LNCaP clone FGC (cell line): ENCODE measurements around the gene SPIB.

ENCODE experiments used
- DNase-seq: peaks from one replicate; pipeline ENCODE4 v3.0.0-alpha.2; 2011; ENCODE audit warnings: low read depth
- H3K4me3 ChIP-seq: 2 replicates; pipeline ENCODE4 v1.5.1; 2011; ENCODE audit warnings: mild to moderate bottlenecking, low read depth, low read length, control low read depth
- TF ChIP-seq, protein P1 (sequence below): IDR thresholded peaks from 2 replicates; pipeline ENCODE4 v1.5.1; 2012; ENCODE audit warnings: mild to moderate bottlenecking; ENCODE audit not compliant: control insufficient read depth, insufficient read depth; ENCODE audit errors: extremely low read depth

Gene SPIB

DNA sequence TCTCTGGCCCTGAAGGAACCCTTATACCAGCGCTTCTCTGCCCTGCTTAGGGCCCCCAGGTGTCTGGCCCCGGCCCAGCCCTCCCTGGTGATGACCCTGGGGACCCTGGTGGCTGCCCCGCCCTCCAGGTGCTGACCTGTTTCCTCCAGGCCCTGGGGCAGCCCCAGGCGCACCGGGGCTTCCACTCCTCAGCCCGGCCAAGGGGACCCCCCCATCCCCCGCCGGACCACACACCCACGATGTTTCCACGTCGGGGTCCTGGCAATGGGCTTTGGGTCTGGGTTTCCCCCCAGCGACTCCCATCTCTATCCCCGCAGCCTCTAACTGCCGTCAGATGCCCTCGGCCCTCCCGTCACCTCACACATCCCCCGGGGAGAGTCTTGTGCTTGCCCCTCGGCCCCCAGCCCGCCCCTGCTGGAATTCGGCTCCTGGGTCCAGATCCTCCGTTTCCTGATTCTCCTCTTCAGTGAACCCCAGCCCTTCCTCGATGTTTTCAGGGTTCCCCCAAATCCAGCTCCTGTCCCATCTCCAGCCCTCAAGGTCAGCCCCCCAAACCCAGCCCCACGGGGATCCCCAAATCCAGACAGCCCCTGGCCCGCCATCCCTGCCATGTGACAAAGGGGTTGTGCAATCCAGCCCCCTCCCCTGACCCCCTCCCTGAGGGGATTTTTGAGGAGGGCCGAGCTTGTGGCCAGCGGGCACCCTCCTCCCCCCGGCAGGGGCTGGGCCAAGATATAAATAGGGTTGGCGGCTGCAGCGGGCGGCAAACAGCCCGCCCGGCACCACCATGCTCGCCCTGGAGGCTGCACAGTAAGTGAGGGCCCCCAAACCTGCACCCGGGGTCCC, at the start of gene SPIB:
Gene SPIB, plus strand, starts transcription at position 763 of the 846 bp plus-strand sequence. Its CDS starts 25 bp downstream, at position 788.
- no peak within 1 kb of the TSS for H3K4me3 ChIP-seq
- DNase-seq = no peak
- TF ChIP-seq, protein P1, sequence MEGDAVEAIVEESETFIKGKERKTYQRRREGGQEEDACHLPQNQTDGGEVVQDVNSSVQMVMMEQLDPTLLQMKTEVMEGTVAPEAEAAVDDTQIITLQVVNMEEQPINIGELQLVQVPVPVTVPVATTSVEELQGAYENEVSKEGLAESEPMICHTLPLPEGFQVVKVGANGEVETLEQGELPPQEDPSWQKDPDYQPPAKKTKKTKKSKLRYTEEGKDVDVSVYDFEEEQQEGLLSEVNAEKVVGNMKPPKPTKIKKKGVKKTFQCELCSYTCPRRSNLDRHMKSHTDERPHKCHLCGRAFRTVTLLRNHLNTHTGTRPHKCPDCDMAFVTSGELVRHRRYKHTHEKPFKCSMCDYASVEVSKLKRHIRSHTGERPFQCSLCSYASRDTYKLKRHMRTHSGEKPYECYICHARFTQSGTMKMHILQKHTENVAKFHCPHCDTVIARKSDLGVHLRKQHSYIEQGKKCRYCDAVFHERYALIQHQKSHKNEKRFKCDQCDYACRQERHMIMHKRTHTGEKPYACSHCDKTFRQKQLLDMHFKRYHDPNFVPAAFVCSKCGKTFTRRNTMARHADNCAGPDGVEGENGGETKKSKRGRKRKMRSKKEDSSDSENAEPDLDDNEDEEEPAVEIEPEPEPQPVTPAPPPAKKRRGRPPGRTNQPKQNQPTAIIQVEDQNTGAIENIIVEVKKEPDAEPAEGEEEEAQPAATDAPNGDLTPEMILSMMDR = no peak

GRCh38 chr19:50371914-50372475, 46.7 kb upstream of the SPIB start:
- TF ChIP-seq, protein P1 = no peak
- H3K4me3 ChIP-seq = no peak overlapping the region
- no peak for DNase-seq

- TF ChIP-seq, protein P1 = no peak
- peak within 1 kb of the TSS; percentile 93 for H3K4me3 ChIP-seq
- DNase-seq = peak; percentile 96
These were observed 42.3 kb upstream of the SPIB start, which contains the start of gene NR1H2 for GRCh38 chr19:50376166-50377050. Gene NR1H2, plus strand, starts transcription at chr19:50376457. Its CDS starts 1,149 bp downstream, at chr19:50377606.

DNA sequence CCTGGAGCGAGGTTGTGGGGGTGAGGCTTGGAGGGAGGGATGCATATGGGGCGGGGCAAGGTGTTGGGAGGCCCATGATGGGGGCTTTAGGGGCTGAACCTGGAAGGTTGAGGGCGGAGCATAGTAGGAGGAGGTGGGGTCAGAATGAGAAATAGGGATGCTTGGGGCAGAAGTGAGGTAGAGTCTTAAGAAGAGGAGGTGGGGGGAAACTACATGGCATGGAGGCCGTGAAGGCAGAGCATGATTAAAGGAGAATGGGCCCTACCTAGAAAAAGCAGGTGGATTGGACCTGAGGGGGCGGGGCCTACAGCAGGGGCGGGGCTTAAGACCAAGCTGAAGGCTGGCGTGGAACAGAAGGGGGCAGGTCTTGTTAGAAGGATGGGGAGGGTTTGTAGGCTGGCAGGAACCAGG, 41.7 kb upstream of the SPIB start:
- TF ChIP-seq, protein P1 = no peak
- H3K4me3 ChIP-seq = peak overlapping the region; percentile 44
- no peak for DNase-seq

- no peak for DNase-seq
- H3K4me3 ChIP-seq = no peak overlapping the region
- TF ChIP-seq, protein P1 = no peak
These were observed 41.2 kb upstream of the SPIB start for GRCh38 chr19:50377517-50377916.

GRCh38 chr19:50378169-50378862, 40.4 kb upstream of the SPIB start:
- no peak overlapping the region for H3K4me3 ChIP-seq
- no peak for DNase-seq
- TF ChIP-seq, protein P1 = no peak
